ENCODE data around the gene CARHSP1. TPM values are rescaled to one million over a fixed set of nuclear protein-coding genes. Genes with fewer than 3 reads are reported as not detected.

CARHSP1 gene
- total and polyA plus RNA-seq, 2 of the 4 experiments (the other 2 are of a cell fraction), result 121 to 138 TPM

GRCh38 chr16:8862309-8863130 lies 6.3 kb downstream of the CARHSP1 start (continued):
- TF ChIP-seq RFX5 (IDR thresholded peaks at IDR 0.05; ENCODE audit: low read depth, low read length), result no peak

DNA sequence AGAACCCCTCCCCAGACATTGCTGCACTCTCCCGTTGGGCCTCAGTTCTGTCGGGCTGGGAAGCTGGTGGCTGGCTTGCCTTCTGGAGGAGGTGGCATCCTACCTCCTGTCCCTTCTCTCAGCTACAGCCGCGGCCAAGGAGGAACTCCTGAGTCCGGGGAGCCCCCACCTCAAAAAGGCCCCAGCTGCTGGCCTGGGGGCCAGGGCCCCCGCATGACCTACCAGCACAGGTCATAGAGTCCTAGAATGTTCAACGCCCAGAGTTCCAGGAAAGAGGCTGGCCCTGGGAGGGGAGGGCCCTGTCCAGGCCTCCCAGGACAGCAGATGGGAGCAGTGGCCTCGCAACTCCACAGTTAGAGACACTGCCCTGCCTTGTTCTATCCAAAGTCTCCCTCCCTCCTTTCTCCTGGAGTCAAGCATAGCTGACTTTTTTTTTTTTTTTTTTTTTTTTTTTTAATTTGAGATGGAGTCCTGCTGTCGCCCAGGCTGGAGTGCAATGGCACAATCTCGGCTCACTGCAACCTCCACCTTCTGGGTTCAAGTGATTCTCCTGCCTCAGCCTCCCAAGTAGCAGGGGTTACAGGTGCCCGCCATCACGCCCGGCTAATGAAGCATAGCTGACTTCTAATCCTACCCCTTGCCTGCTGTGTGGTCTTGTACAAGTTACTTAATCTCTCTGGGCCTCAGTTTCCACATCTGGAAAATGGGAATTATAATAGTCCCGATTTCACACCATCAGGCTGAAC lies 7.1 kb downstream of the CARHSP1 start:
- Histone ChIP-seq H2BK120ac (ENCODE audit: low read depth, low read length) (no peak overlapping the region), H4K91ac (ENCODE audit: insufficient read depth, low read depth, low read length) (no peak overlapping the region), H3K4ac (ENCODE audit: low read depth, low read length) (no peak overlapping the region), H3K9me3 (ENCODE audit: control insufficient read depth, insufficient read depth, low read length) (no peaks in the 10 kb centered on the region), H4K8ac (ENCODE audit: low read depth in 2 of 2, low read length in 2 of 2) (no peak overlapping the region), H3K23ac (ENCODE audit: low read depth, low read length) (no peak overlapping the region), H3K4me3 (ENCODE audit: insufficient read depth, low read depth, low read length) (no peak overlapping the region), H3K36me3 (ENCODE audit: control insufficient read depth, insufficient read depth, low read length) (peaks cover 24% of the 10 kb centered on the region), H4K5ac (ENCODE audit: low read depth, low read length) (no peak overlapping the region), H3K4me2 (ENCODE audit: low read depth, low read length) (no peak overlapping the region), H3K9ac (ENCODE audit: low read depth, low read length) (no peak overlapping the region), H2BK20ac (ENCODE audit: low read depth, low read length) (no peak overlapping the region), H2AK5ac (ENCODE audit: low read depth, low read length) (0 out of 2 replicates have a peak overlapping the region, but pooled peaks have one; percentile 31), H3K27me3 (ENCODE audit: control insufficient read depth, insufficient read depth, low read length) (no peaks in the 10 kb centered on the region), H3K56ac (ENCODE audit: extremely low read depth, insufficient read depth, low read length) (no peak overlapping the region), H3K14ac (replicated peaks; ENCODE audit: low read depth, low read length) (no peak overlapping the region), H3K4me1 (ENCODE audit: control insufficient read depth, insufficient read depth, low read length) (peaks cover 31% of the 10 kb centered on the region), H2AFZ (replicated peaks; ENCODE audit: low read length, poor library complexity) (no peak overlapping the region), H2BK15ac (ENCODE audit: low read depth, low read length) (no peak overlapping the region), H3K79me1 (ENCODE audit: low read depth in 1 of 2, low read length in 2 of 2) (peaks cover 6 to 93% of the 10 kb centered on the region in 2 experiments), H3K27ac (ENCODE audit: insufficient read depth, low read length) (peak overlapping the region; percentile 3; the same call in 1 of the 2 replicates), H2BK5ac (ENCODE audit: low read depth, low read length, poor library complexity, severe bottlenecking) (no peak overlapping the region), H3K9me1 (ENCODE audit: insufficient read depth, low read length) (peaks cover 19% of the 10 kb centered on the region), H3K18ac (ENCODE audit: low read depth, low read length) (no peak overlapping the region), H4K20me1 (ENCODE audit: insufficient read depth, low read length) (peaks cover 84% of the 10 kb centered on the region), H2AK9ac (replicated peaks; ENCODE audit: low read depth, low read length, poor library complexity) (peak overlapping the region; percentile 51)
- 80% methylated on average over 5 of the region's 14 CpGs; no CpG with 5 or more reads in 1 of the 2 experiments for WGBS, 2 experiments (ENCODE audit: extremely low coverage in 2 of 2, insufficient read length in 1 of 2)
- in situ Hi-C loops (cut with MboI; ENCODE audit: low sequenced_read_pairs) (no loop called here), dilution Hi-C loops (cut with HindIII; ENCODE audit: low sequenced_read_pairs, unreplicated experiment) (no loop called here), intact Hi-C loops (cut with micrococcal nuclease) (no loop called here)
- no TSS peak for BruUV-seq (replicated peaks)
- DNase-seq (no peak), ATAC-seq (ENCODE audit: low read depth) (no peak)
- POLR2A ChIA-PET (ENCODE audit: unreplicated experiment), result no interaction called here
- CTCF ChIA-PET, result interaction anchor here (0.7 kb wide), 1 partner anchor 210 kb away, joined by 3 read pairs; no protein-coding TSS in a partner anchor
- TF ChIP-seq NFE2L2 (IDR thresholded peaks at IDR 0.05; ENCODE audit: low read depth, low read length) (no peak), CHD1 (IDR thresholded peaks at IDR 0.05; ENCODE audit: low read depth, low read length) (no peak), RAD21 (IDR thresholded peaks at IDR 0.05; ENCODE audit: low read length) (no peak), RFX5 (IDR thresholded peaks at IDR 0.05; ENCODE audit: low read depth, low read length) (no peak), MAFK (IDR thresholded peaks at IDR 0.05; ENCODE audit: low read depth, low read length) (no peak), MXI1 (IDR thresholded peaks at IDR 0.05; ENCODE audit: borderline replicate concordance, low read depth, low read length) (no peak), MAZ (IDR thresholded peaks at IDR 0.05; ENCODE audit: borderline replicate concordance, low read depth, low read length) (no peak), POLR2A (IDR thresholded peaks at IDR 0.05; ENCODE audit: low read depth, low read length) (no peak), ELK1 (IDR thresholded peaks at IDR 0.05; ENCODE audit: borderline replicate concordance, low read depth, low read length) (no peak), FOS (IDR thresholded peaks at IDR 0.05; ENCODE audit: low read depth, low read length) (no peak), CEBPB (IDR thresholded peaks at IDR 0.05; ENCODE audit: low read depth, low read length) (no peak), BHLHE40 (IDR thresholded peaks at IDR 0.05; ENCODE audit: low read depth, low read length) (no peak), RCOR1 (IDR thresholded peaks at IDR 0.05; ENCODE audit: insufficient replicate concordance, low read length) (no peak)
